Heart left ventricle (tissue), 13 donors: Measurements from ENCODE around the gene NEMP2.

Source experiments
- POLR2A ChIP-seq, 2 donors: fragments of 450-650 bp; IDR thresholded peaks; one replicate each; pipeline ENCODE4 v1.6.1; 2017; ENCODE audit warnings: antibody characterized with exemption in 2 of 2, mild to moderate bottlenecking in 2 of 2, moderate library complexity in 2 of 2
- TF ChIP-seq, protein P1 (sequence below), 12 donors: fragments of 200-600 bp; sonication (generic) in 4 of 12; IDR thresholded peaks; one replicate each; pipeline versions ENCODE4 v1.5.0 to v1.8.0; 2018 to 2022; ENCODE audit warnings: antibody characterized with exemption in 12 of 12, mild to moderate bottlenecking in 5 of 12
- donor health status: ischemic (EF 13 %, LVEDD 7.1; RV severe dilation, severe dysfunction).
- donor health status: DM: no; HTN: yes; CAD: no.
- donor health status: DM: no; HTN: no; CAD: no.
- donor health status: ischemic (EF 25% LVEDD 6.9; RV normal size, moderate dysfunction).
- donor health status: ischemic (EF 25% LVEDD 5.7; RV mildly dilated, moderate dysfunction).
- donor health status: ischemic (EF 35%, LVEDD 5.7; RV mildly dilated, moderate dysfunction).
- donor health status: nonischemic (EF 11% LVEDD 7.7; RV severe dilation, severe dysfunction).
- donor health status: DM: yes; HTN: yes; CAD: no.
- donor health status: PGD.
- donor health status: ischemic (EF 29% LVEDD 5.4; RV normal size, mild dysfunction).
- donor health status: nonischemic (EF 23%, LVEDD 6.1; RV moderate dilation, normal function).

DNA sequence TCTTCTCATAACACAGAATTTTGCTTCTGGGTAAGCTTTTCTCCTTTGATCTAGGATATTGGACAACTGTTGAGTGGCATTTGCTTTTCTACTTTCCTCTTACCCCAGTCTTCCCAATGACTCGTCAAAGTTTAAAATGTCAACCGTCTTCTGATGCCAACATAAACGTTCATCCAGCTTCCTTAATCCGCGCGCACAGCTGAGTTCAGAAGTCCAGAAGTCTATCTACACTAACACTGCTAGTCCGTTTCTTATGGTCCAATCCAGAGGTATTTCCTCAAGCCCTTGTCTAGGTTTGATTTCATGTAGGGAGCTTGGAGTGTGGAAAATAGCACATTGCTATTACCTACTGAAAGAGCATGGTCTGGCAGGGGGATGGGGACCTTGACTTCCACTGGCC, 77.7 kb downstream of the NEMP2 start:
- TF ChIP-seq, protein P1, sequence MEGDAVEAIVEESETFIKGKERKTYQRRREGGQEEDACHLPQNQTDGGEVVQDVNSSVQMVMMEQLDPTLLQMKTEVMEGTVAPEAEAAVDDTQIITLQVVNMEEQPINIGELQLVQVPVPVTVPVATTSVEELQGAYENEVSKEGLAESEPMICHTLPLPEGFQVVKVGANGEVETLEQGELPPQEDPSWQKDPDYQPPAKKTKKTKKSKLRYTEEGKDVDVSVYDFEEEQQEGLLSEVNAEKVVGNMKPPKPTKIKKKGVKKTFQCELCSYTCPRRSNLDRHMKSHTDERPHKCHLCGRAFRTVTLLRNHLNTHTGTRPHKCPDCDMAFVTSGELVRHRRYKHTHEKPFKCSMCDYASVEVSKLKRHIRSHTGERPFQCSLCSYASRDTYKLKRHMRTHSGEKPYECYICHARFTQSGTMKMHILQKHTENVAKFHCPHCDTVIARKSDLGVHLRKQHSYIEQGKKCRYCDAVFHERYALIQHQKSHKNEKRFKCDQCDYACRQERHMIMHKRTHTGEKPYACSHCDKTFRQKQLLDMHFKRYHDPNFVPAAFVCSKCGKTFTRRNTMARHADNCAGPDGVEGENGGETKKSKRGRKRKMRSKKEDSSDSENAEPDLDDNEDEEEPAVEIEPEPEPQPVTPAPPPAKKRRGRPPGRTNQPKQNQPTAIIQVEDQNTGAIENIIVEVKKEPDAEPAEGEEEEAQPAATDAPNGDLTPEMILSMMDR (IDR thresholded peaks at IDR 0.05), result no peak
- no peak for TF ChIP-seq POLR2A (IDR thresholded peaks at IDR 0.05)
